Ishikawa (cell line): ENCODE data around the gene MAN2C1.

Experiments used
- CEBPB ChIP-seq: IDR thresholded peaks from 2 replicates; pipeline ENCODE4 v1.6.1; 2012
- CREB1 ChIP-seq: IDR thresholded peaks from 2 replicates; pipeline ENCODE4 v1.6.1; 2012; ENCODE audit warnings: low read depth
- EGR1 ChIP-seq: IDR thresholded peaks from 2 replicates; pipeline ENCODE4 v1.6.1; 2012
- EP300 ChIP-seq: IDR thresholded peaks from 2 replicates; pipeline ENCODE4 v1.6.1; 2012; ENCODE audit warnings: borderline replicate concordance
- FOXM1 ChIP-seq: IDR thresholded peaks from 2 replicates; pipeline ENCODE4 v1.6.1; 2012; ENCODE audit warnings: low read depth, borderline replicate concordance
- NFIC ChIP-seq: IDR thresholded peaks from 2 replicates; pipeline ENCODE4 v1.6.1; 2012
- RAD21 ChIP-seq: IDR thresholded peaks from 2 replicates; pipeline ENCODE4 v1.6.1; 2012; ENCODE audit warnings: low read depth
- REST ChIP-seq: IDR thresholded peaks from 2 replicates; pipeline ENCODE4 v1.6.1; 2012; ENCODE audit warnings: low read depth, mild to moderate bottlenecking
- TAF1 ChIP-seq: IDR thresholded peaks from 2 replicates; pipeline ENCODE4 v1.6.1; 2012; ENCODE audit warnings: low read depth, mild to moderate bottlenecking
- TCF12 ChIP-seq: IDR thresholded peaks from 2 replicates; pipeline ENCODE4 v1.6.1; 2012; ENCODE audit warnings: low read depth
- TEAD4 ChIP-seq: IDR thresholded peaks from 2 replicates; pipeline ENCODE4 v1.6.1; 2012
- YY1 ChIP-seq: IDR thresholded peaks from 2 replicates; pipeline ENCODE4 v1.6.1; 2012; ENCODE audit warnings: low read depth
- ZBTB7A ChIP-seq: IDR thresholded peaks from 2 replicates; pipeline ENCODE4 v1.6.1; 2012; ENCODE audit warnings: low read depth
- TF ChIP-seq, protein P1 (sequence below): IDR thresholded peaks from 2 replicates; pipeline ENCODE4 v1.6.1; 2012
- TF ChIP-seq, protein P2 (sequence below): IDR thresholded peaks from 2 replicates; pipeline ENCODE4 v1.6.1; 2012

Gene MAN2C1

GRCh38 chr15:75367913-75368688 is at the start of gene MAN2C1:
MAN2C1 (minus strand) TSS chr15:75368607; CDS start chr15:75368583, 24 bp downstream.
- TF ChIP-seq ZBTB7A (peak; percentile 39; the same call in 1 of the 2 replicates), YY1 (peak; percentile 90), TCF12 (peak; percentile 68), CREB1 (no peak), NFIC (no peak), TEAD4 (0 out of 2 replicates have a peak, but pooled peaks have one; percentile 19), EGR1 (no peak; the same call in 1 of the 2 replicates), EP300 (peak; percentile 39; the same call in 1 of the 2 replicates), CEBPB (no peak; the same call in 1 of the 2 replicates), TAF1 (peak; percentile 92), RAD21 (peak; percentile 72), FOXM1 (no peak), REST (0 out of 2 replicates have a peak, but pooled peaks have one; percentile 27)
- TF ChIP-seq, protein P1, sequence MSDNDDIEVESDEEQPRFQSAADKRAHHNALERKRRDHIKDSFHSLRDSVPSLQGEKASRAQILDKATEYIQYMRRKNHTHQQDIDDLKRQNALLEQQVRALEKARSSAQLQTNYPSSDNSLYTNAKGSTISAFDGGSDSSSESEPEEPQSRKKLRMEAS, result peak; percentile 57; the same call in 1 of the 2 replicates
- TF ChIP-seq, protein P2, sequence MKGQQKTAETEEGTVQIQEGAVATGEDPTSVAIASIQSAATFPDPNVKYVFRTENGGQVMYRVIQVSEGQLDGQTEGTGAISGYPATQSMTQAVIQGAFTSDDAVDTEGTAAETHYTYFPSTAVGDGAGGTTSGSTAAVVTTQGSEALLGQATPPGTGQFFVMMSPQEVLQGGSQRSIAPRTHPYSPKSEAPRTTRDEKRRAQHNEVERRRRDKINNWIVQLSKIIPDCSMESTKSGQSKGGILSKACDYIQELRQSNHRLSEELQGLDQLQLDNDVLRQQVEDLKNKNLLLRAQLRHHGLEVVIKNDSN, result peak; percentile 58

DNA sequence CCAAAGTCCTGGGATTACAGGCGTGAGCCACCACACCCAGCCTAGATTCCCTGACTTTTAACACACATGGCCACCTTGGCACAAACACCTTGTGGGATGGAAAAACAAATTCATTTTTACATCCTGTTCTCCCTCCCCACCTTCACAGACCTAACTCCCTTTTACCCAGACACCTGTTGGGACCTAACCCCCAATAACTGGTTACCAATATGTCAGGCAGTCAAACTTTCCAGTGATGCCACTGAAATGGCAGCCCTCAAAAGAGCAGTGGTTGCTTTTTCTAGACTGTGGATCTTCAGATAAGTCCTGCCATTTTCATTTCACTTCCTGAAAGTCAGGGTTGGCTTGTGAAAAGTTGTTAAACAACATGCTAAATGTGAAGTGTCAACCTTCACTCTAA is 48.2 kb upstream of the MAN2C1 start:
- no peak for TF ChIP-seq REST
- TF ChIP-seq CEBPB, result no peak
- no peak for TF ChIP-seq YY1
- TF ChIP-seq FOXM1, result no peak
- no peak for TF ChIP-seq EP300
- no peak for TF ChIP-seq CREB1

DNA sequence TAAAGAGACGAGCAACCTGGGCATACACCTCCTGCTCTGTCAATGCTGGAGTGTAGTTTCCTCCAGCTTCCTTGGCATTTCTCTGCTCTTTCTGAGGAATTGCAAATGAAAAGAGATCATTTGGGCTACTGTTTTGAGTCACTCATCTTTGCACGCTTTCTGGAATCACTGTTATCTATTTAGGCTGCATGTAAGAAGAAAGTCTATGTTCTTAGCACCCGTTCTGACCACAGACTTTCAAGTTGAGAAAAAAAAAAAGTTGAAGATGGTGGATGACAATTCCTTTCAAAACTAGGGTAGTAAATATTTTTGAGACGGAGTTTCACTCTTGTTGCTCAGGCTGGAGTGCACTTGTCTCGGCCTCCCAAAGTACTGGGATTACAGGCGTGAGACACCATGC is 41.8 kb upstream of the MAN2C1 start:
- TF ChIP-seq, protein P1, result no peak
- TF ChIP-seq RAD21, result no peak
- no peak for TF ChIP-seq REST
- no peak for TF ChIP-seq TCF12
- no peak for TF ChIP-seq EP300
- TF ChIP-seq, protein P2, result no peak

GRCh38 chr15:75407083-75407482 is 38.7 kb upstream of the MAN2C1 start:
- no peak for TF ChIP-seq NFIC
- TF ChIP-seq, protein P1, result no peak
- TF ChIP-seq FOXM1, result no peak
- TF ChIP-seq RAD21, result no peak
- TF ChIP-seq, protein P2, result no peak
- TF ChIP-seq CREB1, result no peak
- TF ChIP-seq ZBTB7A, result no peak
- TF ChIP-seq TCF12, result no peak
- TF ChIP-seq TAF1, result no peak
- no peak for TF ChIP-seq YY1
- TF ChIP-seq CEBPB, result no peak
- no peak for TF ChIP-seq EP300
- no peak for TF ChIP-seq TEAD4
- TF ChIP-seq EGR1, result no peak
- TF ChIP-seq REST, result no peak
